Thoracic aorta (tissue), 2 donors: ENCODE measurements around the gene CHD1. TPM values are rescaled to one million over a fixed set of nuclear protein-coding genes. Genes with fewer than 3 reads are reported as not detected.
"Not testable (repeated sequence)": the region's sequence is repeated elsewhere in the genome, so short reads cannot be mapped to it uniquely, and the experiment has no call there.

Source experiments
- ATAC-seq: fragments of 150-250 bp; one replicate; pipeline ENCODE4 v1.8.0; 2017; ENCODE audit warnings: low read depth; ENCODE audit not compliant: insufficient number of reproducible peaks, low FRiP score
- DNase-seq: peaks from one replicate; pipeline ENCODE4 v3.0.0-alpha.2; 2020; ENCODE audit warnings: low spot score
- H3K27ac ChIP-seq, 2 donors: fragments of 200-600 bp; sonication (generic); 1 replicate in 1 of 2; 2 replicates in 1 of 2; pipeline ENCODE4 v1.5.1; 2016; ENCODE audit warnings: mild to moderate bottlenecking in 2 of 2, moderate library complexity in 2 of 2
- H3K27me3 ChIP-seq: fragments of 200-600 bp; sonication (generic); replicated peaks from 2 replicates; pipeline ENCODE4 v1.6.0; 2016; ENCODE audit warnings: mild to moderate bottlenecking; ENCODE audit not compliant: insufficient read depth
- H3K36me3 ChIP-seq: fragments of 200-600 bp; sonication (generic); one replicate; pipeline ENCODE4 v1.5.1; 2016
- H3K4me1 ChIP-seq, 2 donors: fragments of 200-600 bp; sonication (generic); 1 replicate in 1 of 2; 2 replicates in 1 of 2; pipeline versions ENCODE4 v1.5.1 to v1.6.0; 2016; ENCODE audit warnings: low read depth in 2 of 2, mild to moderate bottlenecking in 1 of 2; ENCODE audit not compliant: control insufficient read depth in 1 of 2
- H3K4me3 ChIP-seq: fragments of 200-600 bp; sonication (generic); 2 replicates; pipeline ENCODE4 v1.5.1; 2016; ENCODE audit warnings: mild to moderate bottlenecking
- H3K9me3 ChIP-seq: fragments of 200-600 bp; sonication (generic); 2 replicates; pipeline ENCODE4 v1.5.1; 2016
- total RNA-seq, 2 donors: library from RNA; depleted of rRNA; stranded (reverse); fragments of >200 nt; gene quantifications; one replicate each; pipeline versions ENCODE4 v1.1.0 to v1.2.3, GENCODE V29; 2016
- TF ChIP-seq, protein P1 (sequence below): fragments of 200-600 bp; sonication (generic); IDR thresholded peaks from one replicate; pipeline ENCODE4 v1.5.1; 2019; ENCODE audit warnings: antibody characterized with exemption

The CHD1 gene
- total RNA-seq, 2 donors from 2014 or later, result 17.7 to 108 TPM

DNA sequence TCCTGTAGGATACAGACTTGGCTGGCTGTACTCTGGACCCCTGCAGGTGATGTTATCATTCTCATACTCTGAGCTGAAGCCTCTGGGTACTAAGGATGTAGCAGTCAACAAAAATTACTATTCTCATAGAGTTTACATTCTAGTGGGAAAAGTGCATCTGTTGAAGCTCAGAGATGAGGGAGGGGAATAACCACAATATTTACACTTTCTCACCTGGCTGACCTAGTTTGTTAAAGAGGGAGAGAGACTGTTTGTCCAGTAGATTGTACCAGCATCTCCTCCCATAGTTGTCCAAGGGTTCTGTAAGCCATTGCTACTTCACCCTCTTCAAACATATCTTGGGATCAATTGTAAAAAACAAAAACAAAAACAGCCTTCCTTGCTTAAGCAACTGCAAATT, 33.8 kb upstream of the CHD1 start:
- no peak overlapping the region for H3K4me3 ChIP-seq
- DNase-seq (no peak), ATAC-seq (no peak)
- TF ChIP-seq, protein P1, sequence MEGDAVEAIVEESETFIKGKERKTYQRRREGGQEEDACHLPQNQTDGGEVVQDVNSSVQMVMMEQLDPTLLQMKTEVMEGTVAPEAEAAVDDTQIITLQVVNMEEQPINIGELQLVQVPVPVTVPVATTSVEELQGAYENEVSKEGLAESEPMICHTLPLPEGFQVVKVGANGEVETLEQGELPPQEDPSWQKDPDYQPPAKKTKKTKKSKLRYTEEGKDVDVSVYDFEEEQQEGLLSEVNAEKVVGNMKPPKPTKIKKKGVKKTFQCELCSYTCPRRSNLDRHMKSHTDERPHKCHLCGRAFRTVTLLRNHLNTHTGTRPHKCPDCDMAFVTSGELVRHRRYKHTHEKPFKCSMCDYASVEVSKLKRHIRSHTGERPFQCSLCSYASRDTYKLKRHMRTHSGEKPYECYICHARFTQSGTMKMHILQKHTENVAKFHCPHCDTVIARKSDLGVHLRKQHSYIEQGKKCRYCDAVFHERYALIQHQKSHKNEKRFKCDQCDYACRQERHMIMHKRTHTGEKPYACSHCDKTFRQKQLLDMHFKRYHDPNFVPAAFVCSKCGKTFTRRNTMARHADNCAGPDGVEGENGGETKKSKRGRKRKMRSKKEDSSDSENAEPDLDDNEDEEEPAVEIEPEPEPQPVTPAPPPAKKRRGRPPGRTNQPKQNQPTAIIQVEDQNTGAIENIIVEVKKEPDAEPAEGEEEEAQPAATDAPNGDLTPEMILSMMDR, result no peak
- H3K4me1 ChIP-seq, result no peaks in the 10 kb centered on the region
- no peak overlapping the region for H3K27ac ChIP-seq
- no peaks in the 10 kb centered on the region for H3K27me3 ChIP-seq
- H3K9me3 ChIP-seq, result no peaks in the 10 kb centered on the region
- no peaks in the 10 kb centered on the region for H3K36me3 ChIP-seq

- TF ChIP-seq, protein P1, result no peak
- Histone ChIP-seq H3K9me3 (no peaks in the 10 kb centered on the region), H3K4me1 (no peaks in the 10 kb centered on the region), H3K27me3 (no peaks in the 10 kb centered on the region), H3K36me3 (no peaks in the 10 kb centered on the region), H3K4me3 (no peak overlapping the region), H3K27ac (no peak overlapping the region)
- ATAC-seq (no peak), DNase-seq (no peak)
These were observed 33.0 kb upstream of the CHD1 start for GRCh38 chr5:98961665-98962344.

DNA sequence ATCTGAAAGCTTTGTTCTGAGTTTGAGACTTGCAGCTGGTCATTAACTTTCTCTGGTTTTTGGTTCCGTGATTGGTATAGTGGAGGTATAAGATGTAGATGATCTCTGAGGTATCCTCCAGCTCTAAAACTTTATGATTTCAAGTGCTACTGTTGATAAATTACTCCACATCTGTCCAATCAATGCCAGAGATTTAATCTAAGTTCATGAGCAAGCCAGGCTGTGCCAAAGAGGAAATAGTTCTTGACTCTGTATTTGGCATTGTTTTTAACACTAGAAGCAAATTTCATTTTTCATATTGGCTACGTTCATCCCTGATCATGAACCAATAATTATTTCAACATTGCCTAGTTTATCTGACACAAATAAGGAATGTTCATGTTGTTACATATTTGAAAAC, 28.5 kb upstream of the CHD1 start:
- no peak for DNase-seq
- H3K4me1 ChIP-seq, result no peaks in the 10 kb centered on the region
- no peaks in the 10 kb centered on the region for H3K9me3 ChIP-seq
- ATAC-seq, result no peak
- H3K27me3 ChIP-seq, result no peaks in the 10 kb centered on the region
- H3K36me3 ChIP-seq, result no peaks in the 10 kb centered on the region
- no peak overlapping the region for H3K27ac ChIP-seq
- no peak overlapping the region for H3K4me3 ChIP-seq
- TF ChIP-seq, protein P1, result no peak

DNA sequence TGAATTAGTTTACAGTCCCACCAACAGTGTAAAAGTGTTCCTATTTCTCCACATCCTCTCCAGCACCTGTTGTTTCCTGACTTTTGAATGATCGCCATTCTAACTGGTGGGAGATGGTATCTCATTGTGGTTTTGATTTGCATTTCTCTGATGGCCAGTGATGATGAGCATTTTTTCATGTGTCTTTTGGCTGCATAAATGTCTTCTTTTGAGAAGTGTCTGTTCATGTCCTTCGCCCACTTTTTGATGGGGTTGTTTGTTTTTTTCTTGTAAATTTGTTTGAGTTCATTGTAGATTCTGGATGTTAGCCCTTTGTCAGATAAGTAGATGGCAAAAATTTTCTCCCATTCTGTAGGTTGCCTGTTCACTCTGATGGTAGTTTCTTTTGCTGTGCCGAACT, 27.1 kb upstream of the CHD1 start:
- H3K9me3 ChIP-seq, H3K27ac ChIP-seq, H3K36me3 ChIP-seq, H3K27me3 ChIP-seq, H3K4me1 ChIP-seq, H3K4me3 ChIP-seq, DNase-seq, ATAC-seq: not testable (repeated sequence)

DNA sequence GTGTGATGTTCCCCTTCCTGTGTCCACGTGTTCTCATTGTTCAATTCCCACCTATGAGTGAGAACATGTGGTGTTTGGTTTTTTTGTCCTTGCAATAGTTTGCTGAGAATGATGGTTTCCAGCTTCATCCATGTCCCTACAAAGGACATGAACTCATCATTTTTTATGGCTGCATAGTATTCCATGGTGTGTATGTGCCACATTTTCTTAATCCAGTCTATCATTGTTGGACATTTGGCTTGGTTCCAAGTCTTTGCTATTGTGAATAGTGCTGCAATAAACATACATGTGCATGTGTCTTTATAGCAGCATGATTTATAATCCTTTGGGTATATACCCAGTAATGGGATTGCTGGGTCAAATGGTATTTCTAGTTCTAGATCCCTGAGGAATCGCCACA, 26.7 kb upstream of the CHD1 start:
- not testable (repeated sequence) for H3K27me3 ChIP-seq, DNase-seq, ATAC-seq, H3K4me3 ChIP-seq, H3K36me3 ChIP-seq, H3K9me3 ChIP-seq, H3K4me1 ChIP-seq, H3K27ac ChIP-seq

DNA sequence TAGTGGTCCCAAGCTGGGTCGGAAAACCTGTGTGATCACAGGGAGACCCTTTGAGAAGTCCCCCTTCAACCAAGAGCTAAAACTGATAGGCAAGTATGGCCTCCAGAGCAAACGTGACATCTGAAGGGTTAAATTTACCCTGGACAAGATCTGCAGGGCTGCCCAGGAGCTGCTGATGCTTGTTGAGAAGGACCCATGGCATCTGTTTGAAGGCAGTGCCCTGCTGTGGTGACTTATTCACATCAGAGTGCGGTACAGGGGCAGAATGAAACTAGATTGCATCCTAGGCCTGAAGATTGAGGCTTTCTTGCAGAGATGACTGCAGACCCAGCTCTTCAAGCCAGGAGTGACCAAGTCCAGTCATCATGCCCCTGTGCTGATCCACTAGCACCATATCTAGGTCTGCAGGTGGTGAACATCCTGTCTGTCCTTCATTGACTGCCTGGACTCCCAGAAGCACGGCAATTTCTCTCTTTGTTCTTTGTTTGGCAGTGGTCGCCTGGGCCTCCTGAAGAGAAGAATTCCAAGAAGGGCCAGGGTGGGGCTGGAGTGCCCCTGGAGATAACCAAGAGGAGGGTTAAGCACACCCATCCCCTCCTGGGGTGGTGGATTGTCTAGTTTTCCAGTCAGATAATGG, 25.7 kb upstream of the CHD1 start:
- Histone ChIP-seq H3K36me3 (no peaks in the 10 kb centered on the region), H3K27me3 (no peaks in the 10 kb centered on the region), H3K4me1 (no peaks in the 10 kb centered on the region), H3K27ac (no peak overlapping the region), H3K4me3 (no peak overlapping the region), H3K9me3 (no peaks in the 10 kb centered on the region)
- DNase-seq, result no peak
- TF ChIP-seq, protein P1, result no peak
- no peak for ATAC-seq
